PC-9 (cell line): ENCODE data around the gene AP3S1. TPM values are rescaled to one million over a fixed set of nuclear protein-coding genes. Genes with fewer than 3 reads are reported as not detected.
"Not testable (repeated sequence)": the region's sequence is repeated elsewhere in the genome, so short reads cannot be mapped to it uniquely, and the experiment has no call there.

ENCODE experiments used
- BruUV-seq: library from RNA; stranded (reverse); fragments of 400-500 nt; replicated peaks from 2 replicates; lab custom pipeline; 2021; lab: Mats Ljungman, UMichigan
- CTCF ChIA-PET: fragments of 300-600 bp; sonication (Branson Sonifier 250); formaldehyde crosslinking; loops from one replicate; lab custom pipeline; 2022; ENCODE audit warnings: antibody characterized with exemption; lab: Charles Lee
- POLR2A ChIA-PET: fragments of 300-600 bp; sonication (Branson Sonifier 250); formaldehyde crosslinking; loops from one replicate; lab custom pipeline; 2022; ENCODE audit warnings: antibody characterized with exemption; ENCODE audit not compliant: unreplicated experiment; lab: Charles Lee
- DNase-seq, 2 experiments: peaks; one replicate each; pipeline versions ENCODE4 v3.0.0 to v3.0.0-alpha.2; 2015 to 2022; ENCODE audit warnings: mixed read lengths in 1 of 2
- H2AFZ ChIP-seq: fragments of 200-600 bp; sonication (generic); 2 replicates; pipeline ENCODE4 v1.8.1; 2017; ENCODE audit warnings: antibody characterized with exemption
- H3F3A ChIP-seq: fragments of 200-600 bp; sonication (generic); 2 replicates; pipeline ENCODE4 v1.8.1; 2017; ENCODE audit warnings: antibody characterized with exemption, mild to moderate bottlenecking, low read depth; ENCODE audit not compliant: insufficient read depth
- H3K27ac ChIP-seq: fragments of 200-600 bp; sonication (generic); 2 replicates; pipeline ENCODE4 v1.6.1; 2016; ENCODE audit warnings: mixed run types
- H3K27me3 ChIP-seq: fragments of 200-600 bp; sonication (generic); 2 replicates; pipeline ENCODE4 v1.6.1; 2016; ENCODE audit warnings: low read depth, mixed run types; ENCODE audit not compliant: insufficient read depth
- H3K36me3 ChIP-seq: fragments of 200-600 bp; sonication (generic); 2 replicates; pipeline ENCODE4 v1.6.1; 2016; ENCODE audit warnings: low read depth, mixed run types
- H3K4me1 ChIP-seq: fragments of 200-600 bp; sonication (generic); replicated peaks from 2 replicates; pipeline ENCODE4 v1.6.1; 2016; ENCODE audit warnings: mixed run types; ENCODE audit not compliant: insufficient read depth
- H3K4me2 ChIP-seq: fragments of 200-600 bp; sonication (generic); 2 replicates; pipeline ENCODE4 v1.6.1; 2017; ENCODE audit warnings: mixed run types
- H3K4me3 ChIP-seq: fragments of 200-600 bp; sonication (generic); 2 replicates; pipeline ENCODE4 v1.6.1; 2016; ENCODE audit warnings: mixed run types
- H3K79me2 ChIP-seq: fragments of 200-600 bp; sonication (generic); 2 replicates; pipeline ENCODE4 v1.6.1; 2017; ENCODE audit warnings: low read depth, mixed run types
- H3K9me2 ChIP-seq: fragments of 200-600 bp; sonication (generic); 2 replicates; pipeline ENCODE4 v1.8.1; 2017; ENCODE audit warnings: mild to moderate bottlenecking; ENCODE audit not compliant: insufficient read depth
- H3K9me3 ChIP-seq: fragments of 200-600 bp; sonication (generic); 2 replicates; pipeline ENCODE4 v1.8.1; 2016; ENCODE audit warnings: low read depth; ENCODE audit not compliant: insufficient read depth
- H4K20me1 ChIP-seq: fragments of 200-600 bp; sonication (generic); 2 replicates; pipeline ENCODE4 v1.8.1; 2017; ENCODE audit not compliant: insufficient read depth
- EZH2 ChIP-seq: fragments of 200-600 bp; sonication (generic); IDR thresholded peaks from 2 replicates; pipeline ENCODE4 v1.8.0; 2017; ENCODE audit warnings: antibody characterized with exemption, low read depth
- intact Hi-C: fragments of 100-400 bp; cut with micrococcal nuclease; formaldehyde crosslinking; loops from one replicate; pipeline ENCODE4 v1.10.0; 2022; ENCODE audit not compliant: unreplicated experiment
- total RNA-seq: library from RNA; stranded (reverse); gene quantifications from 2 replicates; pipeline ENCODE4 v1.2.3, GENCODE V29; 2021
- TF ChIP-seq, protein P1 (sequence below): fragments of 200-600 bp; sonication (generic); conservative IDR thresholded peaks from 2 replicates; pipeline ENCODE4 v1.6.1; 2017; ENCODE audit warnings: mixed run types, antibody characterized with exemption, mild to moderate bottlenecking, moderate library complexity

Gene AP3S1
- total RNA-seq, 1 experiment from 2014 or later = 49.1 TPM

DNA sequence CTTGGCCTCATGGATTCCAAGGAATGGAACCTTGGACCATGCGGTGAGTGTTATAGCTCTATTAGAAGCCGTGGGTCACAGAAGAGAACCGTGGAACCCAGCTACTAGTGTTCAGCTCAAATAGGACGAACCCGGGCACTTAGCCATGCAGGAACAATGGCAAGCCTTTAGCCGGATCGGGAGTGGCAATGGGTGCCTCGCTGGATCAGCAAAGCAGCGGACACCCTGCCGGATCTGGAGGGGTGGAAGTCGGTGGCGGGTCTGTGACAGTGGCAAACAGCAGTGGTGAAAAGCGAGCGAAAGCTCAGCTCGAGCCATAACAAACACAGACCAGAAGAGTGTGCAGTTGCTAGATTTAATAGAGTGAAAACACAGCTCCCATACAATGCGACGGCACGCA, 22.9 kb upstream of the AP3S1 start:
- intact Hi-C loops = no loop called here
- H3F3A ChIP-seq = no peaks in the 10 kb centered on the region
- no peak overlapping the region for H2AFZ ChIP-seq
- H3K4me3 ChIP-seq = no peak overlapping the region
- H3K27ac ChIP-seq = no peak overlapping the region
- H3K9me2 ChIP-seq = no peaks in the 10 kb centered on the region
- H3K79me2 ChIP-seq = no peaks in the 10 kb centered on the region
- no peak for DNase-seq
- ChIA-PET CTCF (no interaction called here), POLR2A (interaction anchor here (0.5 kb wide), 1 partner anchor 151 kb away, joined by 21 read pairs; no protein-coding TSS in a partner anchor)
- H3K9me3 ChIP-seq = no peaks in the 10 kb centered on the region
- H3K27me3 ChIP-seq = no peaks in the 10 kb centered on the region
- TF ChIP-seq, protein P1, sequence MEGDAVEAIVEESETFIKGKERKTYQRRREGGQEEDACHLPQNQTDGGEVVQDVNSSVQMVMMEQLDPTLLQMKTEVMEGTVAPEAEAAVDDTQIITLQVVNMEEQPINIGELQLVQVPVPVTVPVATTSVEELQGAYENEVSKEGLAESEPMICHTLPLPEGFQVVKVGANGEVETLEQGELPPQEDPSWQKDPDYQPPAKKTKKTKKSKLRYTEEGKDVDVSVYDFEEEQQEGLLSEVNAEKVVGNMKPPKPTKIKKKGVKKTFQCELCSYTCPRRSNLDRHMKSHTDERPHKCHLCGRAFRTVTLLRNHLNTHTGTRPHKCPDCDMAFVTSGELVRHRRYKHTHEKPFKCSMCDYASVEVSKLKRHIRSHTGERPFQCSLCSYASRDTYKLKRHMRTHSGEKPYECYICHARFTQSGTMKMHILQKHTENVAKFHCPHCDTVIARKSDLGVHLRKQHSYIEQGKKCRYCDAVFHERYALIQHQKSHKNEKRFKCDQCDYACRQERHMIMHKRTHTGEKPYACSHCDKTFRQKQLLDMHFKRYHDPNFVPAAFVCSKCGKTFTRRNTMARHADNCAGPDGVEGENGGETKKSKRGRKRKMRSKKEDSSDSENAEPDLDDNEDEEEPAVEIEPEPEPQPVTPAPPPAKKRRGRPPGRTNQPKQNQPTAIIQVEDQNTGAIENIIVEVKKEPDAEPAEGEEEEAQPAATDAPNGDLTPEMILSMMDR = no peak
- H4K20me1 ChIP-seq = no peaks in the 10 kb centered on the region
- H3K4me1 ChIP-seq = no peaks in the 10 kb centered on the region
- no peaks in the 10 kb centered on the region for H3K36me3 ChIP-seq
- no peak overlapping the region for H3K4me2 ChIP-seq
- no TSS peak for BruUV-seq

DNA sequence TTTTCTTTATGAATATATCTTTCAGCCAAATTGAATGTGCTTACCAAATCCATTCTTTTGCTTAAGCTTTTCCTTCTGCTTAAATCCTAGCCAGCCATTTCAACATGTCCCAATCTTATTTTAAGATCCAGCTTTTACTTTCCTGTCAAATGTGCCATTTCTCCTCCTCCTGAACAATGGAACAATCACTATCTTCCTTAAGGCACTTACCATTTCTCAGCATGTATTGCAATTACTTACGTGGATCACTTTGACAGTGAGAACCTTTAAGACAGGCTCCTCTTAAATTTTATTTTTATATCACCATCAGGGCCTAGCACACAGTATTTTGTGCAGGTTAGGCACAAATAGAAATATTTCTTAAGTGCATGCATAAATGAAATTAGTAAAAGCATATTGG, 20.9 kb upstream of the AP3S1 start:
- intact Hi-C loops = no loop called here
- H3K9me3 ChIP-seq = no peaks in the 10 kb centered on the region
- H4K20me1 ChIP-seq = no peaks in the 10 kb centered on the region
- H3K4me1 ChIP-seq = no peaks in the 10 kb centered on the region
- H3K36me3 ChIP-seq = no peaks in the 10 kb centered on the region
- no peaks in the 10 kb centered on the region for H3F3A ChIP-seq
- no peak overlapping the region for H3K4me3 ChIP-seq
- no peaks in the 10 kb centered on the region for H3K79me2 ChIP-seq
- no peaks in the 10 kb centered on the region for H3K9me2 ChIP-seq
- no peaks in the 10 kb centered on the region for H3K27me3 ChIP-seq
- H2AFZ ChIP-seq = no peak overlapping the region
- H3K27ac ChIP-seq = no peak overlapping the region
- CTCF ChIA-PET = no interaction called here
- TF ChIP-seq EZH2 = no peak
- TF ChIP-seq, protein P1 = no peak
- H3K4me2 ChIP-seq = no peak overlapping the region
- DNase-seq = no peak
- BruUV-seq = no TSS peak
- POLR2A ChIA-PET = no interaction called here

DNA sequence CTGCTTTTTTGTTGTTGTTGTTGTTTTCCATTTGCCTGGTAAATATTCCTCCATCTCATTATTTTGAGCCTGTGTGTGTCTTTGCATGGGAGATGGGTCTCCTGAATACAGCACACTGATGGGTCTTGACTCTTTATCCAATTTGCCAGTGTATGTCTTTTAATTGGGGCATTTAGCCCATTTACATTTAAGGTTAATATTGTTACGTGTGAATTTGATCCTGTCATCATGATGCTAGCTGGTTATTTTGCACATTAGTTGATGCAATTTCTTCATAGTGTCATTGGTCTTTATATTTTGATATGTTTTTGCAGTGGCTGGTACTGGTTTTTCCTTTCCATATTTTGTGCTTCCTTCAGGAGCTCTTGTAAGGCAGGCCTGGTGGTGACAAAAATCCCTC, 16.8 kb upstream of the AP3S1 start:
- BruUV-seq, H3K27ac ChIP-seq, H3K4me1 ChIP-seq, DNase-seq, H3K4me3 ChIP-seq, H3K27me3 ChIP-seq, H3K9me2 ChIP-seq, H3K4me2 ChIP-seq, H3K9me3 ChIP-seq, H2AFZ ChIP-seq, CTCF ChIA-PET, POLR2A ChIA-PET, H3F3A ChIP-seq, H3K79me2 ChIP-seq, intact Hi-C loops, H4K20me1 ChIP-seq: not testable (repeated sequence)
- H3K36me3 ChIP-seq = peaks cover 15% of the 10 kb centered on the region; the same call in 1 of the 2 replicates

DNA sequence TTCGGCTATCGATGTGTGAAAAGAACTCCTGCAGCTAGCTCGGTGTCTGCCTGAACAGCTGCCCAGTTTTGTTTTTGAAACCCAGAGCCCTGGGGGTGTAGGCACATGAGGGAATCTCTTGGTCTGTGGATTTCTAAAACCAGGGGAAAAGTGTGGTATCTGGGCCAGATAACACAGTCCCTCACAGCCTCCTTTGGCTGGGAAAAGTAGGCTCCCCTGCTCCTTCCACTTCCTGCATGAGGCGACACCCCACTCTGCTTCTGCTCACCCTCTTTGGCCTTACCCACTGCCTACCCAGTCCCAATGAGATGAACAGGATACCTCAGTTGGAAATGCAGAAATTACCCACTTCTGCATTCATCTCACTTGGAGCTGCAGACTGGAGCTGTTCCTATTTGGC, 15.8 kb upstream of the AP3S1 start:
- POLR2A ChIA-PET = no interaction called here
- no peaks in the 10 kb centered on the region for H3K4me1 ChIP-seq
- H3K4me2 ChIP-seq = no peak overlapping the region
- H3K9me3 ChIP-seq = no peaks in the 10 kb centered on the region
- intact Hi-C loops = no loop called here
- H3K9me2 ChIP-seq = no peaks in the 10 kb centered on the region
- 0 out of 2 replicates have a peak, but pooled peaks cover 2% of the 10 kb centered on the region for H4K20me1 ChIP-seq
- DNase-seq = no peak
- CTCF ChIA-PET = no interaction called here
- TSS peak; percentile 4 for BruUV-seq
- no peaks in the 10 kb centered on the region for H3K27me3 ChIP-seq
- H3K79me2 ChIP-seq = no peaks in the 10 kb centered on the region
- no peak overlapping the region for H3K4me3 ChIP-seq
- no peaks in the 10 kb centered on the region for H3F3A ChIP-seq
- no peak overlapping the region for H2AFZ ChIP-seq
- no peak overlapping the region for H3K27ac ChIP-seq
- H3K36me3 ChIP-seq = peaks cover 22% of the 10 kb centered on the region; the same call in 1 of the 2 replicates
- TF ChIP-seq EZH2 = no peak
- TF ChIP-seq, protein P1 = no peak
